ENCODE data around the gene APBA2.
"Not testable (repeated sequence)": the region's sequence is repeated elsewhere in the genome, so short reads cannot be mapped to it uniquely, and the experiment has no call there.

The APBA2 gene

GRCh38 chr15:29044503-29044901 lies 158.7 kb downstream of the APBA2 start:
- no peak for TF ChIP-seq CTCF (IDR thresholded peaks at IDR 0.05; ENCODE audit: extremely low read depth, insufficient read depth, missing control alignments)
- no peak for DNase-seq (ENCODE audit: low spot score)
- in situ Hi-C loops (cut with MboI; ENCODE audit: low pct_unique_long_range_greater_than_20kb, low sequenced_read_pairs, unreplicated experiment) = no loop called here

GRCh38 chr15:29045161-29045560 lies 159.4 kb downstream of the APBA2 start:
- in situ Hi-C loops (cut with MboI; ENCODE audit: low pct_unique_long_range_greater_than_20kb, low sequenced_read_pairs, unreplicated experiment); DNase-seq (ENCODE audit: low spot score): not testable (repeated sequence)

- in situ Hi-C loops (cut with MboI; ENCODE audit: low pct_unique_long_range_greater_than_20kb, low sequenced_read_pairs, unreplicated experiment) = no loop called here
- DNase-seq (ENCODE audit: low spot score) = no peak
Measured at GRCh38 chr15:29045717-29046116, 159.9 kb downstream of the APBA2 start.

GRCh38 chr15:29046281-29046810 lies 160.6 kb downstream of the APBA2 start:
- in situ Hi-C loops (cut with MboI; ENCODE audit: low pct_unique_long_range_greater_than_20kb, low sequenced_read_pairs, unreplicated experiment) = no loop called here
- DNase-seq (ENCODE audit: low spot score) = no peak
- TF ChIP-seq CTCF (IDR thresholded peaks at IDR 0.05; ENCODE audit: extremely low read depth, insufficient read depth, missing control alignments) = no peak

More at GRCh38 chr15:29045717-29046116, 159.9 kb downstream of the APBA2 start:
- no peak for TF ChIP-seq CTCF (IDR thresholded peaks at IDR 0.05; ENCODE audit: extremely low read depth, insufficient read depth, missing control alignments)

- TF ChIP-seq CTCF (IDR thresholded peaks at IDR 0.05; ENCODE audit: extremely low read depth, insufficient read depth, missing control alignments) = no peak
- in situ Hi-C loops (cut with MboI; ENCODE audit: low pct_unique_long_range_greater_than_20kb, low sequenced_read_pairs, unreplicated experiment) = no loop called here
- no peak for DNase-seq (ENCODE audit: low spot score)
Measured at GRCh38 chr15:29046977-29047376, 161.2 kb downstream of the APBA2 start.

- TF ChIP-seq CTCF (IDR thresholded peaks at IDR 0.05; ENCODE audit: extremely low read depth, insufficient read depth, missing control alignments) = no peak
- DNase-seq (ENCODE audit: low spot score) = no peak
- in situ Hi-C loops (cut with MboI; ENCODE audit: low pct_unique_long_range_greater_than_20kb, low sequenced_read_pairs, unreplicated experiment) = no loop called here
Measured at GRCh38 chr15:29048011-29048410, 162.2 kb downstream of the APBA2 start.

- in situ Hi-C loops (cut with MboI; ENCODE audit: low pct_unique_long_range_greater_than_20kb, low sequenced_read_pairs, unreplicated experiment) = no loop called here
- TF ChIP-seq CTCF (IDR thresholded peaks at IDR 0.05; ENCODE audit: extremely low read depth, insufficient read depth, missing control alignments) = no peak
- no peak for DNase-seq (ENCODE audit: low spot score)
Measured at GRCh38 chr15:29050870-29051269, 165.1 kb downstream of the APBA2 start.

Data from GM13977 (cell line).